ENCODE data around the gene RAB3B.

RAB3B gene

GRCh38 chr1:51955797-51956527 lies 34.5 kb downstream of the RAB3B start:
- no peak for DNase-seq

GRCh38 chr1:51954783-51955182 lies 35.7 kb downstream of the RAB3B start:
- DNase-seq: no peak

GRCh38 chr1:51953079-51953478 lies 37.4 kb downstream of the RAB3B start:
- DNase-seq: no peak

GRCh38 chr1:51952638-51953037 lies 37.9 kb downstream of the RAB3B start:
- no peak for DNase-seq

GRCh38 chr1:51950701-51951100 lies 39.8 kb downstream of the RAB3B start:
- no peak for DNase-seq

GRCh38 chr1:51949014-51949702 lies 41.3 kb downstream of the RAB3B start:
- no peak for DNase-seq

- DNase-seq: no peak
These were observed 42.0 kb downstream of the RAB3B start for GRCh38 chr1:51948491-51948915.

- DNase-seq: no peak
These were observed 44.2 kb downstream of the RAB3B start for GRCh38 chr1:51946300-51946699.

- DNase-seq: no peak
These were observed 44.9 kb downstream of the RAB3B start for GRCh38 chr1:51945591-51945990.

GRCh38 chr1:51942281-51942680 lies 48.2 kb downstream of the RAB3B start:
- DNase-seq: no peak

GRCh38 chr1:51941528-51941927 lies 49.0 kb downstream of the RAB3B start:
- no peak for DNase-seq

GRCh38 chr1:51937112-51937511 lies 53.4 kb downstream of the RAB3B start:
- DNase-seq: no peak

GRCh38 chr1:51936531-51936930 lies 54.0 kb downstream of the RAB3B start:
- no peak for DNase-seq

GRCh38 chr1:51933344-51933743 lies 57.2 kb downstream of the RAB3B start:
- no peak for DNase-seq

GRCh38 chr1:51930329-51930728 lies 60.2 kb downstream of the RAB3B start:
- DNase-seq: no peak

GRCh38 chr1:51928896-51929295 lies 61.6 kb downstream of the RAB3B start:
- DNase-seq: no peak

GRCh38 chr1:51927029-51927428 lies 63.5 kb downstream of the RAB3B start:
- DNase-seq: no peak

- DNase-seq: no peak
These were observed 64.2 kb downstream of the RAB3B start for GRCh38 chr1:51926171-51926812.

- no peak for DNase-seq
These were observed 66.0 kb downstream of the RAB3B start for GRCh38 chr1:51924455-51924854.

- no peak for DNase-seq
These were observed 68.5 kb downstream of the RAB3B start for GRCh38 chr1:51922040-51922439.

- no peak for DNase-seq
These were observed 70.4 kb downstream of the RAB3B start for GRCh38 chr1:51920130-51920529.

- DNase-seq: no peak
These were observed 70.8 kb downstream of the RAB3B start for GRCh38 chr1:51919684-51920083.

GRCh38 chr1:51916587-51917405 lies 73.7 kb downstream of the RAB3B start:
- DNase-seq: no peak

All from NCI-H446 treated with DMSO at 0.1 percent for 48 hours (cell line).